ENCODE results near the gene WWOX.

Gene WWOX

GRCh38 chr16:78292844-78293380 lies 193.5 kb downstream of the WWOX start:
- DNase-seq (ENCODE audit: low spot score in 2 of 2): no peak
- Mint-ChIP-seq H3K36me3 (peaks cover 3% of the 10 kb centered on the region), H3K9me3 (no peaks in the 10 kb centered on the region), H3K4me3 (no peak overlapping the region), H3K27me3 (no peaks in the 10 kb centered on the region), H3K4me1 (peaks cover 2% of the 10 kb centered on the region), H3K27ac (no peak overlapping the region)
- no peak for ATAC-seq (ENCODE audit: low read depth)

DNA sequence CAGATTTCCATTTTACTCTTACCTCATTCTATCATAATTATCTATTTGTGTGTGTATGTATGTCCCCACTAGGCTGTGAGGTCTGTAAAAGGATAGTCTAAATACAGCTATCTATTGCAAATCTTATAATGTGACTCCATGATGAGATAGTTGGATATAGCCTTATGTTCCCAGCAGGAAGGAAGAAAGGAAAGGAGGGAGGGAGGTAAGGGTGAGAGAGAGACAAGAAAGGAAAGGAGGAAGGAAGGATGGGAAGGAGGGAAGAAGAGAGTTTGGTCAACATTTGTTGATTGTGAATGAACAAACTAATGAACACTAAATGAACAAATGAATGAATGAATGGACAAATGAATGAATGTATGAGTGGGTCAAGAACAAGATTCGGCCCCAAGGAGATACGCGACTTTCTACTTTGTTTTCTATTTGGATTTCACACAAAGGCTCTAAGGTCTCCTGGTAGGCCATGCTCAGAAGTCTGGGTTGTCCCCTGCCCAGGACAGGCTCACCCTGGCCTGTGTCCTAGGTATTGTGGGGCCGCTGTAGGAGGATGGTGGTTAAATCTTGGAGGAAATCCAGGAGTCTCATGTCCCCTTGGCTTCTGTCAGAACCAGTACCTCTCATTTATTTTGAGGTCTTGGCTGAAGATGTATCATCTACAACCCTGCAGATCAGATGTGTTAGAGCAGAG lies 195.2 kb downstream of the WWOX start:
- no peaks in the 10 kb centered on the region for H3K27me3 Mint-ChIP-seq
- H3K4me3 Mint-ChIP-seq: no peak overlapping the region
- H3K9me3 Mint-ChIP-seq: no peaks in the 10 kb centered on the region
- H3K4me1 Mint-ChIP-seq: peaks cover 2% of the 10 kb centered on the region
- no peak overlapping the region for H3K27ac Mint-ChIP-seq
- DNase-seq (ENCODE audit: low spot score in 2 of 2) (no peak), ATAC-seq (ENCODE audit: low read depth) (no peak)
- peaks cover 3% of the 10 kb centered on the region for H3K36me3 Mint-ChIP-seq

- H3K27ac Mint-ChIP-seq: no peak overlapping the region
- DNase-seq (ENCODE audit: low spot score in 2 of 2) (no peak), ATAC-seq (ENCODE audit: low read depth) (no peak)
- peaks cover 3% of the 10 kb centered on the region for H3K36me3 Mint-ChIP-seq
- no peak overlapping the region for H3K4me3 Mint-ChIP-seq
- no peaks in the 10 kb centered on the region for H3K27me3 Mint-ChIP-seq
- peaks cover 2% of the 10 kb centered on the region for H3K4me1 Mint-ChIP-seq
- no peaks in the 10 kb centered on the region for H3K9me3 Mint-ChIP-seq
Observed at GRCh38 chr16:78297066-78297666, 197.7 kb downstream of the WWOX start.

DNA sequence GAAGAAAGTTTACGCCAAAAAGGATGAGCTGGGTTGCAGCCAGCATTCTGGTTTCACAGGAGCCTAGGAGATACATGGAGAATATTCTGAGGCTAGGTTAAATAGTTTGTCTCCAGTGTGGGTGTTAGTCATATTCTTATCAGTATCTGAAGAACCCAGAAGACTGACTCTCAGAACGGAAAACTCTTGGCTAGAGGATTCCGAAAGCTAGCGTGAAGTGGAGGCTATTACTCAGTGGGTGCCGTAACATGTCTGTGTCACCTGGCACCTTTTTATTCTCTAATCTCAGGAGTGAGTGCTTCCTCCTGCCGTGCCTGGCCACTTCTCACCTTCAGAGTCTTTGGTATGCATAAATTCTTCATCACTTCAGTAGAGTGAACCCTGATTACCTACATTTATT lies 199.5 kb downstream of the WWOX start:
- H3K27me3 Mint-ChIP-seq: no peaks in the 10 kb centered on the region
- H3K4me3 Mint-ChIP-seq: no peak overlapping the region
- no peak overlapping the region for H3K27ac Mint-ChIP-seq
- H3K9me3 Mint-ChIP-seq: no peaks in the 10 kb centered on the region
- ATAC-seq (ENCODE audit: low read depth) (no peak), DNase-seq (ENCODE audit: low spot score in 2 of 2) (no peak)
- H3K36me3 Mint-ChIP-seq: peaks cover 3% of the 10 kb centered on the region
- H3K4me1 Mint-ChIP-seq: no peaks in the 10 kb centered on the region

- Mint-ChIP-seq H3K27ac (no peak overlapping the region), H3K9me3 (no peaks in the 10 kb centered on the region), H3K36me3 (peaks cover 5% of the 10 kb centered on the region), H3K4me3 (no peak overlapping the region), H3K27me3 (no peaks in the 10 kb centered on the region), H3K4me1 (no peaks in the 10 kb centered on the region)
- DNase-seq (ENCODE audit: low spot score in 2 of 2) (no peak), ATAC-seq (ENCODE audit: low read depth) (no peak)
Observed at GRCh38 chr16:78300469-78300868, 201.0 kb downstream of the WWOX start.

DNA sequence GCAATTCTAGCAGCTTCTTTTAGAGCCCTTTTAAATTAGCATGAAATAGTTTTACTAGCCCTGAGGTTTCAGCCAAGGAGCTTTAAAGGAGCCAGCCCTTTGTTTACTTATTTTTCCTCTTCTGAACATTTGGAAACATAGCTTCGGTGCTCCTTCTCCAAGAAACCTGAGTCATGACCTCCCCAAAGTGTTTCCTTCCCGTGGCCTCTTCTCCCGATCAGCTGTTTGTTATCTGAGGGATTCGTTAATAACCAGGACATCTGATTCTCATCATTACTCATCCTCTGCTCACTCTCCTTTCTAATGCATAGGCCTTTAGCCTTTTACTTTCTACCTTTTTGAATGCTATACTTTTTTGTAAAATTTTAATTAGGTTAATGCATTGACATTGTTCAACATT lies 204.5 kb downstream of the WWOX start:
- Mint-ChIP-seq H3K4me1 (no peaks in the 10 kb centered on the region), H3K36me3 (peaks cover 6% of the 10 kb centered on the region), H3K9me3 (no peaks in the 10 kb centered on the region), H3K4me3 (no peak overlapping the region), H3K27me3 (no peaks in the 10 kb centered on the region), H3K27ac (no peak overlapping the region)
- ATAC-seq (ENCODE audit: low read depth) (no peak), DNase-seq (ENCODE audit: low spot score in 2 of 2) (no peak)

GRCh38 chr16:78306361-78306760 lies 206.9 kb downstream of the WWOX start:
- DNase-seq (ENCODE audit: low spot score in 2 of 2) (no peak), ATAC-seq (ENCODE audit: low read depth) (no peak)
- Mint-ChIP-seq H3K27me3 (no peaks in the 10 kb centered on the region), H3K4me1 (no peaks in the 10 kb centered on the region), H3K4me3 (no peak overlapping the region), H3K27ac (no peak overlapping the region), H3K36me3 (peaks cover 6% of the 10 kb centered on the region), H3K9me3 (no peaks in the 10 kb centered on the region)

GRCh38 chr16:78307824-78308528 lies 208.5 kb downstream of the WWOX start:
- Mint-ChIP-seq H3K27me3 (no peaks in the 10 kb centered on the region), H3K4me1 (no peaks in the 10 kb centered on the region), H3K36me3 (peaks cover 6% of the 10 kb centered on the region), H3K4me3 (no peak overlapping the region), H3K9me3 (no peaks in the 10 kb centered on the region), H3K27ac (no peak overlapping the region)
- ATAC-seq (ENCODE audit: low read depth): no peak
- no peak for DNase-seq (ENCODE audit: low spot score in 2 of 2)

DNA sequence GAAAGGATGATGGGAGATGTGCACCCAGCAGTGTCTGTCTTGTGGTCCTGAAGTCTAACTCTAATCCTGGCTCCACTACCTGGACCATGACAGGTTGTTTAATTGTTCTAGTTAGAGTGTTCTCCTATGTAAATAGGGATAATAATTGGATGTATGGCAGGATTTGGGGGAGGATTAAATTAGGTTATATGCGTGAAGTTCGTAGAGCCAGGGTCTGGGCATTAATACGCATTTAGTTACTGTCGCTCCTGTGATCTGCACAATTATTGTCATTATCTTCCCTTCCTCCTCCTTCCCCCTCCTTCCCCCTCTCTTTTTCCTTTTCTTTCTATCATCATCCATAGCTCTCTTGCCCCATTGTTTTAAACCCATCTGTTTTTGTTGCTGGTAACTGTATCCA lies 210.3 kb downstream of the WWOX start:
- Mint-ChIP-seq H3K4me1 (no peaks in the 10 kb centered on the region), H3K27ac (no peak overlapping the region), H3K9me3 (no peaks in the 10 kb centered on the region), H3K4me3 (no peak overlapping the region), H3K36me3 (peaks cover 4% of the 10 kb centered on the region), H3K27me3 (no peaks in the 10 kb centered on the region)
- DNase-seq (ENCODE audit: low spot score in 2 of 2) (no peak), ATAC-seq (ENCODE audit: low read depth) (no peak)

DNA sequence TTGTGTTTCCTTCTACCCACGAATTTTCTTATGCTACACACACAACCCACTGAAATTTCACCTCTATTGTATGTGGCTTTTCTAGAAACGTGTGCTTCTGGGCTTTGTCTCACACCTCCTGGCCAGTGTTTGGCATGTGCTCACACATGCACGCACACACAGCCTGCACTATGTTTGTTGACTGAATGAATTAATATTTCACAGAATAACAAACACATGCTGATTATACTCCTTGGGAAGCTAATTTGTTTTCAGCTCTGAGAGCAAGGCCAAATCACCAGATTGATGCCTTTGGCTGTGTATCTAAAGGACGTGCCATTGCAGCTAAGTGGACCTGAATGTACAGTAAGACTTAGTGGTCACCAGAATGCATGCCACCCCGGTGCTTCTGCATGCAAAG lies 210.7 kb downstream of the WWOX start:
- Mint-ChIP-seq H3K36me3 (peaks cover 2% of the 10 kb centered on the region), H3K27ac (no peak overlapping the region), H3K4me1 (no peaks in the 10 kb centered on the region), H3K27me3 (no peaks in the 10 kb centered on the region), H3K4me3 (no peak overlapping the region), H3K9me3 (no peaks in the 10 kb centered on the region)
- DNase-seq (ENCODE audit: low spot score in 2 of 2): no peak
- ATAC-seq (ENCODE audit: low read depth): no peak

- DNase-seq (ENCODE audit: low spot score in 2 of 2) (no peak), ATAC-seq (ENCODE audit: low read depth) (no peak)
- Mint-ChIP-seq H3K9me3 (no peaks in the 10 kb centered on the region), H3K27me3 (no peaks in the 10 kb centered on the region), H3K4me3 (no peak overlapping the region), H3K36me3 (peaks cover 2% of the 10 kb centered on the region), H3K27ac (no peak overlapping the region), H3K4me1 (no peaks in the 10 kb centered on the region)
Observed at GRCh38 chr16:78310990-78311561, 211.6 kb downstream of the WWOX start.

DNA sequence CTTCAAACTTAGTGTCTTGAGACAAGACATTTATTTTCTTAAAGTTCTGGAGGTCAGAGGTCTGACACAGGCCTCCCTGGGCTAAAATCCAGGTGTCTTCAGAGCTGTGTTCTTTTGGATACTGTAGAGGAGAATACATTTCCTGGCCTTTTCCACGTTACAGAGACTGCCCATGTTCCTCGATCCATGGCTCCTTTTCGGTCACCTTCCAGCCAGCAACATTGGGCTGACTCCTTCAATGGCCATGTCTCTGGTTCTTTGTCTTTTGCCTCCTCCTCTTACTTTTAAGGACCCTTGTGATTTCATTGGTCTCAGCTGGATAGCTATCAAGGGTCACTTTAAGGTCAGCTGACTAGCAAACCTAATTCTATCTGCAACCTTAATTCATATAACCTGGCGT lies 212.4 kb downstream of the WWOX start:
- DNase-seq (ENCODE audit: low spot score in 2 of 2): no peak
- Mint-ChIP-seq H3K27me3 (no peaks in the 10 kb centered on the region), H3K9me3 (no peaks in the 10 kb centered on the region), H3K27ac (no peak overlapping the region), H3K36me3 (no peaks in the 10 kb centered on the region), H3K4me1 (no peaks in the 10 kb centered on the region), H3K4me3 (no peak overlapping the region)
- no peak for ATAC-seq (ENCODE audit: low read depth)

GRCh38 chr16:78317564-78318240 lies 218.2 kb downstream of the WWOX start:
- Mint-ChIP-seq H3K27me3 (no peaks in the 10 kb centered on the region), H3K36me3 (peaks cover 1% of the 10 kb centered on the region), H3K4me3 (no peak overlapping the region), H3K4me1 (no peaks in the 10 kb centered on the region), H3K9me3 (no peaks in the 10 kb centered on the region), H3K27ac (no peak overlapping the region)
- ATAC-seq (ENCODE audit: low read depth) (no peak), DNase-seq (ENCODE audit: low spot score in 2 of 2) (no peak)
